Esophagus mucosa (tissue), 1 donor: ENCODE data around the gene SCAPER. TPM values are rescaled to one million over a fixed set of nuclear protein-coding genes. Genes with fewer than 3 reads are reported as not detected.

Experiments used
- ATAC-seq: fragments of 200-7000 bp; cut with Tn5 transposase; one replicate; pipeline ENCODE4 v1.9.1; 2020
- total RNA-seq: library from RNA; stranded (reverse); gene quantifications from one replicate; pipeline ENCODE4 v1.2.4, GENCODE V29; 2023
- donor health status: DM: yes; HTN: yes; CAD: no.

The SCAPER gene, protein sequence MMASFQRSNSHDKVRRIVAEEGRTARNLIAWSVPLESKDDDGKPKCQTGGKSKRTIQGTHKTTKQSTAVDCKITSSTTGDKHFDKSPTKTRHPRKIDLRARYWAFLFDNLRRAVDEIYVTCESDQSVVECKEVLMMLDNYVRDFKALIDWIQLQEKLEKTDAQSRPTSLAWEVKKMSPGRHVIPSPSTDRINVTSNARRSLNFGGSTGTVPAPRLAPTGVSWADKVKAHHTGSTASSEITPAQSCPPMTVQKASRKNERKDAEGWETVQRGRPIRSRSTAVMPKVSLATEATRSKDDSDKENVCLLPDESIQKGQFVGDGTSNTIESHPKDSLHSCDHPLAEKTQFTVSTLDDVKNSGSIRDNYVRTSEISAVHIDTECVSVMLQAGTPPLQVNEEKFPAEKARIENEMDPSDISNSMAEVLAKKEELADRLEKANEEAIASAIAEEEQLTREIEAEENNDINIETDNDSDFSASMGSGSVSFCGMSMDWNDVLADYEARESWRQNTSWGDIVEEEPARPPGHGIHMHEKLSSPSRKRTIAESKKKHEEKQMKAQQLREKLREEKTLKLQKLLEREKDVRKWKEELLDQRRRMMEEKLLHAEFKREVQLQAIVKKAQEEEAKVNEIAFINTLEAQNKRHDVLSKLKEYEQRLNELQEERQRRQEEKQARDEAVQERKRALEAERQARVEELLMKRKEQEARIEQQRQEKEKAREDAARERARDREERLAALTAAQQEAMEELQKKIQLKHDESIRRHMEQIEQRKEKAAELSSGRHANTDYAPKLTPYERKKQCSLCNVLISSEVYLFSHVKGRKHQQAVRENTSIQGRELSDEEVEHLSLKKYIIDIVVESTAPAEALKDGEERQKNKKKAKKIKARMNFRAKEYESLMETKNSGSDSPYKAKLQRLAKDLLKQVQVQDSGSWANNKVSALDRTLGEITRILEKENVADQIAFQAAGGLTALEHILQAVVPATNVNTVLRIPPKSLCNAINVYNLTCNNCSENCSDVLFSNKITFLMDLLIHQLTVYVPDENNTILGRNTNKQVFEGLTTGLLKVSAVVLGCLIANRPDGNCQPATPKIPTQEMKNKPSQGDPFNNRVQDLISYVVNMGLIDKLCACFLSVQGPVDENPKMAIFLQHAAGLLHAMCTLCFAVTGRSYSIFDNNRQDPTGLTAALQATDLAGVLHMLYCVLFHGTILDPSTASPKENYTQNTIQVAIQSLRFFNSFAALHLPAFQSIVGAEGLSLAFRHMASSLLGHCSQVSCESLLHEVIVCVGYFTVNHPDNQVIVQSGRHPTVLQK (N-terminal part only)
- total RNA-seq = 19.5 TPM

DNA sequence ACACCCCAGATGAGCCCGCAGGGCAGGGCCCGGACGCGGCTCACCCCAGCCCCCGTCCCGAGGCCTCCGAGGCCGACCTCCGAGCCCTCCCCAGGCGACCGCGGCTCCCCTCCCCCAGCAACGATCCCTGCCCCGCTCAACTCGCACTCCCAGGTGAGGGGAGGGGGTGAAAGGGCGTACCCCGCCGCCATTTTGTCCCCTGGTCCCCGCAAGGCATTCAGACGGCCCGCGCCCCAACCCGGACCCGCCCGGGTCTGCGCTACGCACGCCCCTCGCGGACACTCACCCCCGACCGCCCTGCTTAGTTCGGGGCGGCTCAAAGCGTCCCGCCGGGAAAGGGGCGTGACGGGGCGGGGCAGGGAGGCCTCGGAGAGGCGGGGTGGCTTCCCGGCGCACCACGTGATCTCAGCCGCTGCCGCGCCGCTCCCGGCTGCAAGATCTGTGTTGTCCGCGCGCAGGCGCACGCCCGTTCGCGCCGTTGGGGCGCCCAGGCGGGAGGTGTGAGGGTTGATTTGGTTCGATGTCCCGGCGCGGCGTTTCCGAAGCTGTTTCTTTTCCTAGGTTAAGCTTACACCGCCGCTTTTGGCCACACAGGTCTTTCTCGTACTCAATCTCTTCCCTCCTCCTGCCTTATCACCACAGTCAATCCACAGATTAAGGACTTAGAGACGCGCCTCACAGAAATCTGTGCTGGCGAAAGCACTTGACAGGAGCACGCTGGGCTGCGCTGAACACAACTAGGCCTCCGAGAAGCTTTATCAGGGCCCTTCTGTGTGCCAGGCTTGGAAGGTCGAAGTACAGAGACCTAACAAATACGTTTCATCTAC, at the start of gene SCAPER:
Gene SCAPER (minus strand): TSS at position 328 of the 827 bp plus-strand sequence. CDS start 21,523 bp downstream, outside the sequence.
- ATAC-seq = peak; percentile 95

DNA sequence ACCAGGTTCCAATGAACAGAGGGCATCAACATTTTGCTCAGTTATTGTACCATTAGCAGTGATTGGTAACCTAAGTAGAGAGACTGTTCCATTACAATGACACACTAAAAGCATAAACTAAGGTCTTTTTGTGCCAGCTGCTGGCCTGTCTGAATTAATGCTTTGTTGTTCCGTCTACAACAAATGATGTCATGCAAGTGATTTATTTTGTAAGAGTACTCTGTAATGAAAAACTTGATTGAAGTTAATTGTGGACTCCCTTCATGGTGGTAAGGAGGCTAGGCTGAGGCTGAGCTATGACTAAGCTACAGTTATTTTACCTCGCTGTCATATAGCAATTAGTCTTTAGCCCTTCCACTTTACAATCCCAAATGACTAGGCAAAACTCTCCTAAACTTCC, 49.6 kb upstream of the SCAPER start:
- ATAC-seq = no peak

DNA sequence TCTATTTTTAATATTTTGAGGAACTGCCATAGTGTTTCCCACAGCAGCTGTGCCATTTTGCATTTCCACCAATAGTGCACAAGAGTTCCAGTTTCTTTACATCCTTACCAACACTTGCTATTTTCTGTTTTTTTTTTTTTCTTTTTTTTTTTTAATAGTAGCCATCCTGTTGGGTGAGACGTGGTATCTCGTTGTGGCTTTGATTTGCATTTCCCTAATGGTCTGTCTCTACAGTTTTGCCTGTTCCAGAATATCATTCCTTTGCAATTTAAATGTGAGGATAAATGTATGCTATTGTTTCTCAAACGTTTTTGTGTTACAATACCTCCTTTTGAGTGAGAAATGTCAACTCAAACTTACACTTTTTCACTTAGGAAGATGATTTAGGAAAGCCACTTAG, 48.8 kb upstream of the SCAPER start:
- no peak for ATAC-seq

DNA sequence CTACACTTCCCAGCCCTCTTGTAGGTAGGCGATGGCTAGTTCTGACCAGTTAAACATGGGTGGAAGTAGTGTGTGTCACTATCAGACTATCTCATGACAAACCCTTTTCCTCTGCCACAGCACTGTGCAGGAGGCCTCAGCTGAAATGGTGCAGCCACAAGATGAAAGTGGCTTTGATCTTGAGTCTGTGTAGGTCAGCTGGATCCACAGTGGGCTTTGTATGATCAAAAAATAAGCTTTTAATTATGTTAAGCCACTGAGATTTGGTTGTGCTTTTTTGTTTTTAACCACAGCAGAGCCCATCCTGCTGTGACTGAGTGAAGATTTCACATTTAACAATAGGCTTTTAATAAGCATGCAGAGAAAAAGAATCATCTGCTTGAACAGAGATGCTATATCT, 46.1 kb upstream of the SCAPER start:
- no peak for ATAC-seq

DNA sequence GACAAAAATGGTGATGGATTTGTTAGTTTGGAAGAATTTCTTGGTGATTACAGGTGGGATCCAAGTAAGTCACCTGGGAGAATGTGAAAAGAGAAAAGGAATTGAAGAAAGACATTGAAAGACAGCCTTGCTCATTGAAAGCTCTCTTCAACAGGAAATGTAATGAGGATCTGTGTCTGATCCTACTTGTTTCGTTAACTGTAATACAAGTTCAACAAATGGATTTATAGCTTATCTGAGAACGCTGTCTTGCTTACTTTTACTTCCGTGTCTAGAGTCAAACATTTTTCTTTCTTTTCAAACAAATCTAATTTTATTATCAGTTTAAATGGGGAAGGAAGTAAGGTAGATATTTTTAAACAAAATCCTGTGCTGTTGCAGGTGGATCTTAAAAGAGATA, 42.3 kb upstream of the SCAPER start:
- no peak for ATAC-seq

DNA sequence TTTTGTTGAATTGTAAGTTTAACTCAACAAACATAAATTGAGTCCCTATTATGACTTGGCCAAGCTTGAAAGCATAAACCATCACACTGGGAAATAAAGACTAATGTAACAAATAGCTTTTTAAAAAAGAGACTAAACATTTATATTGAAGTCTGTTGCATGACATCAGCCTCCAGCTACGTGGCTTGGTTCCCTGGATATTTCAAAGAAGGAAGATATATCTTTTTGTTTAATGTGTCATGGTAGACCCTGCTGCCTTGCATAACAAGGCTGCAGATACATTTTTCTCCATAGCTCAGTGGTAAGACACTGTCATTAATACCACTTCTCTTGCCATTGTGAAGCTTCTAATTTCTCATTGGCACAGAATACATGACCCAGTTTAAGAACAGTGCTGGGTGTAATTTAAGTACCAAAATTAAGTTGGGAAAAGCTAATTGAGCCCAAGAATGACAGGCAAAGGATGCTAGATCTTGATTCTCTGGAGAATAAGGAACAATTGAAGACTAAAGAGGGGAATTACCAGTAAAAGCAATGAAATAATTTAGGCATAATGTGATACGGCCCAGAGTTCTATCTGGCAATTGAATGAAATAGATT, 40.5 kb upstream of the SCAPER start:
- ATAC-seq = no peak

DNA sequence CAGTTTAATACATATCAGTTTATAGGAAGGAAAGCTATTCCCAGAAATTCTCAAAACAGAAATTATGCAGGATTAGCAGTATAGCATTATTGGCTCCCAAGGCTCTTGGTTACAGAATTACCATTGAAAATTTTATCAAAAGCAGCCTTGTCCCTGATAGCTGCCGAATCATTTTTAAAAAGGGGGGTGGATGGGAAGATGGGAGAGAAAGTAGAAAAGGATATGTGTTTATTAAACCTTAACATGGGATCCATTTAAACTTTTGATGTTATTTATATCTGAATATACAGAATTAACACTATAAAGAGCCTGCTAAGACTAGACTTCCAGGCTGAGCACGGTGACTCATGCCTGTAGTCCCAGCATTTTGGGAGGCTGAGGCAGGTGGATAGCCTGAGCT, 37.2 kb upstream of the SCAPER start:
- no peak for ATAC-seq

DNA sequence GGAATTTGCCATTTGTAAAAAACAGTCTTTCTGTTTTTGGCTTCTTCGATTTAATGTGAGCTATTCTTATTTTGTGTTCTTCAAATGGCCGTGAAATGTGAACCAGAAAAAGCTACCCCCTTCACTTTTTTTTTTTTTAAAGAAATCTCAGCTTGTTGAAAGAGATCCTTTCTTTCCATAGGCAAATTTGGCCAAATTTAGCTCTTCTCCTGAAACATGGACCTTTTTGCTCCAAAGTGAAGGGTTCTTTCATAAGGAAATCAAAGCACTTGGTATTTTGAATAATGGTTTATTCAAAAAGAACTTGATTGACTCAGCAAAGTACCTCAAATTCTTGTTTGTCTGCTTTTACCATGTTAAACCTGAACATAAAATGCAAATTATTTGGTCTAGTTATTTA, 36.5 kb upstream of the SCAPER start:
- ATAC-seq = no peak

DNA sequence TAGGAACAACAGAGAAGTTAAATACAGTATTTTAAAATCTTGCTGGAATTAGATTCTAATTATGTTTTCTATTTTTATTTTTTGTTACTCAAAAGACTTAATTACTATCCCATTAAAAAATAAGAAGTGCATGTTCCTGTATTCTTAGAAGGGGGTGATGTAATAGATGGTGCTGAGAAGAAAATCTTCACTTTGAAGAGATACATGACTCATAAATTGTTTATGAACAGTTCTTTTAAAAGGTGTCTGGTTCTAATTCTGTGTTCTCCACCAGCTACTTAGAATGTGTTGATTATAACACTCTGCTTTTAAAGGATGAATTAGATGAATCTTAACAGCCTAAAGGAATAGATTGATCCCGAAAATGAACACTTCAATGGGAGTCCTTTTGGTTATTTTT, 34.6 kb upstream of the SCAPER start:
- no peak for ATAC-seq

DNA sequence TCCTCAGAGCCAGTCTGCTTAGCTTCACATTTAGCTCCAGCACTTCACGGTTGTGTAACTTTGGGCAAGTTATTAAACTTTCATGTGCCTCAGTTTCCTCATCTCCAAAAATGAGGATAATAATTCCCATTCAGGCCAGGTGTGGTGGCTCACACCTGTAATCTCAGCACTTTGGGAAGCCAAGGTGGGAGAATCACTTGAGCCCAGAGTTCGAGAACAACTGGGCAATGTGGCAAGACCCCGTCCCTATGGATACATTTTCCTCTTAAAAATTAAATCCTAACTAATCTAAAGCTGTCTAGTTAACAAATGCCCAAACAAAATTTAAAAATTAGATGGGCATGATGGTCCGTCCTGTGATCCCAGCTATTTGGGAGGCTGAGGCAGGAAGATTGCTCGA, 33.6 kb upstream of the SCAPER start:
- no peak for ATAC-seq

DNA sequence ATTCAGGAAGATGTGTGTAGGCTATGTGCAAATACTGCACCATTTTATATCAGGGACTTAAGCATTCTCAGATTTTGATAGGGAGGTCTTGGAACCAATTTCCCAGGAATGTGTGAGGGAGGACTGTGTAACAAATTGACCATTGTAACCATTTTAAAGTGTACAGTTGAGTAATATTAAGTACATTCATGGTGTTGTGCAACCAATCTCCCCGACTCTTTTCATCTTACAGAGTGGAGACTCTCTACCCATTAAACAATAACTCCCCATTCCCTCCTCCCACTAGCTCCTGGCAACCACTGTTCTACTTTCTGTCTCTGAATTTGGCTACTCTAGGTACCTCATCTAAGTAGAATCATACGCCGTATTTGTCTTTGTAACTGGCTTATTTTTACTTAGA, 31.5 kb upstream of the SCAPER start:
- no peak for ATAC-seq

DNA sequence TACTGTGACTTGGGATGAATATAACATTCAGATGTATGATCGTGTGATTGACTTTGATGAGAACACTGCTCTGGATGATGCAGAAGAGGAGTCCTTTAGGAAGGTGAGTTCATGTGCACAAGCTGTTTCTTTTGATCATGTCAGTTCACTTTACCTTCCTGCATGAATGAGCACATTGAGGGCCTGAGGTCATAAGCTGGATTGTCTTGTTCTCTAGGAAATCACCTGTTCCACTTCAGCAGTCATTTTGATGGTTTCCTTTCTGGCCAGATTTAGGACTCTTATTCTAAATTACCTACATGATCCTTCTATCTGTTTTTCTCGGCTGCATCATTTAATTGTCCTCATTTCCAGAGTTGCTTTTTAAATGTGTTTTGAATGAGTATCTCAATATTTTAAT, 30.5 kb upstream of the SCAPER start:
- ATAC-seq = no peak

DNA sequence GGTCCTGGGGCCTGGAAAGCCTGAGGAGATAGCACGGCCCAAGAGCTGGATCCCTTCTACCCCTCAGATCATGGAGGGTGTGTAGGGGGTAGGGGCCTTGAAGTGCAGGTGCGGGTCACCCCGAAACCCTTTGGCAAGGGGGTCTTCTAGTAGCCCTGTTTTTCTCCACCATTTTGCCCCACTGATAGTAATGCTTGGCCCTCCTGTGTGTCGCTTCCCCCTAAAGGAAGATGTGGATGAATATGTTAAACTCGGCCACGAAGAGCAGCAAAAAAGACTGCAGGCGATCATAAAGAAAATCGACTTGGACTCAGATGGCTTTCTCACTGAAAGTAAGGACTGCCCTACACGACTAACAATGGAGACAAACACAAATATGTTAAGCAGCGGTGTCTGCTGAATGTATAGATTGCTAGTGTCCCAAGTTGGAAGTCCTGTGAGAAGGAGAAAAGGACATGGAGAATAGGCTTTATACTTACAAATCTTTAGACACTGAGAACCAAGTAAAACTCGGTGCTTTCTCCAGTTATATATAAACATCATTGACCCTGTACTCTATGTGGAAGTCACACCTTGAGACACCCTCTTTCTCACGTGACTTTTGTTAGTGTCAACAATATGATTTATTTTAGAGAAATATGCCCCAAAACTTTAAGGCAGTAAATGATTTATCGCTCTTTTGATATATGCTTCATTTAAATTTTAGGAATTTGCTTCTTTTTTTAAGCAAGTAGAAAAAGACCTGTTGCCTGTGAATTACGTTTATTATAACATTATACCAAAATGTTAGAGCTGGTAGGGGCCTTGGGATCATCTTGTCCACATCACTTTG, 27.2 kb upstream of the SCAPER start:
- no peak for ATAC-seq

DNA sequence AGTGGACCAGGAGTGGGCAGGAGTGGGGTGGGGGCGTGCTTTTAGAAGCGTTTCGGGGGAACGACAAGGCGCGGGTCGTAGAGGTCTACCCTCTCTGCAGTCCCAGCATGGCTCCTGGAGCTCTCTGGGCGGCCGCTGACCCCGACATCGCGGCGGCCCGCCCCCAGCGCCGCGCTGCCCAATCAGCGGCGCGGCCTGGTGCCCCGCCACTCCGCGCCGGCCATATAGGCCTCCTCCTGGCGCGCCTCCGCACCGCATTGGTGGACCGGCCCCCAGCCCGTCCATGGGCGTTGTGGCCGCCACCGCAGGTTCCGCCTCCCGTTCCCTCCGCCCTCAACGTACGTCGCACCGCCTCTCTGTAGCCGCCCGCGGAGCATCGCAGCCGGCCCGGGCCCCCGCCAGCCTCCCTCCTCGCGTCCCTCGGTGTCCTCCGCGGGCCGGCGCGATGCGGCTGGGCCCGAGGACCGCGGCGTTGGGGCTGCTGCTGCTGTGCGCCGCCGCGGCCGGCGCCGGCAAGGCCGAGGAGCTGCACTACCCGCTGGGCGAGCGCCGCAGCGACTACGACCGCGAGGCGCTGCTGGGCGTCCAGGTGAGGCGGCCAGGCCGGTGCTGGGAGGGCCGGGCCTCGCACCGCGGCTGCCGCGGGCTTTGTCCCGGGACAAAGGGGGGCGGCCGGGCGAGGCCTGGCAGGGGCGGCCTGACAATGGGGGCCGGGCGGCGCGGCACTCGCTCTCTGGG, 26.4 kb upstream of the SCAPER start, which contains the start of gene RCN2:
Gene RCN2 (plus strand): TSS at position 353 of the 738 bp plus-strand sequence. CDS start 93 bp downstream, at position 446.
- ATAC-seq = peak; percentile 100

DNA sequence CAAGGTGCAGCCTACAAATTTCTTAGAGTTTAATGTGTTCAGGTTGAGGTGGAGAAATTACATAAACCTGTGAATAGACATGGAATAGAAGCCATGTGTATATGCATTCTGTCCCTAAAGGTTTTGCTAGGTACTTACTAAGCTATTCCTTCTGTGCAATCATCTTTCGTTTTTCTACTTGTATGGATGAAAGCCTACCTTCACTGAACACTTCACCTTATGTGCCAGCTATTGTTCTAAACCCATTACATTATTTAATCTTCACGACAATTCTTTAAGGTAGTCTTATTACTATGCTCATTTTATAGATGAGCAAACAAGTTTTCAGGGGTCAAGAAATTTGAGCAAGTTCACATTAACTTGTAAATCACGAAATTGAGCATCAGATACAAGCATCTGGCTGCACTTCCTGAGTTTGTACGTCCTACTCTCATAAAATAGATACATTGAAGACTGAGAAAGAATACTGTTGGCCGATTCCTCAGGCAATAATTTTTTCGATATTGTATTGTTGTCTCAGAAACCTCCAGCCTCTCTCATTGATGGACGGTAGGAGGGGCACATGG, 25.8 kb upstream of the SCAPER start:
- no peak for ATAC-seq

DNA sequence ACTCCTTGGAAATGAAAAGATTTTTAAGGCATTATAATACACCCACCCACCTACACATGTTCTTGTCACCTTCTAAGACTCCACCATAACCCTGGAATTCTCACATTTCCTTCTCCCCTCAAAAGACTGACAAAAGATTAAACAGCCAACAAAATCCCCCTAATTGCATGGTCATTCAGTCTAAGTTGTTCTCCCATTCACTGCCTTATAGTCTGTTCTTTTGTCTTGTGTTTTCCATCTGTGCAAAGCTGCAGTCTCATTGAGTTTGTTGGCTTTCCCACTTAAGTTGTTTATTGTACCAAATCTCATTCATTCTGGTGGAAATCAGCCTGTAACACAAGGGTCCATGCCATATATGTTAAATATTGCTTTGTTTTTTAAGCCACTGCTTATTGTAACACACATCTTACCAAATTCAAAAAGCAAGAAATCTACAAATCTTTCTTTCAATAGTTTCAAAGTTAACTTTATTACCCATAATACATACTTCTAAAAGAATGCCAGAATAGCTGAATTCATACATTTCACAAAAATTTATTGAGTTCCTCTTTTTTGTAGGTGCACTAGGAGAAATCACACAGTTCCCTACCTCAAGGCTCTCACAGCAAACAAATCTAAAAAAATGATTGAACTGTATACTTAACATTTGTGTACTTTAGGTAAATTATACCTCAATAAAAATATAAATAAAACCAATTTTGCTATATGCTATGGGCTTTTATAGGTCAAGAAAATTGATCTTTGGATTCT, 24.0 kb upstream of the SCAPER start:
- ATAC-seq = no peak

DNA sequence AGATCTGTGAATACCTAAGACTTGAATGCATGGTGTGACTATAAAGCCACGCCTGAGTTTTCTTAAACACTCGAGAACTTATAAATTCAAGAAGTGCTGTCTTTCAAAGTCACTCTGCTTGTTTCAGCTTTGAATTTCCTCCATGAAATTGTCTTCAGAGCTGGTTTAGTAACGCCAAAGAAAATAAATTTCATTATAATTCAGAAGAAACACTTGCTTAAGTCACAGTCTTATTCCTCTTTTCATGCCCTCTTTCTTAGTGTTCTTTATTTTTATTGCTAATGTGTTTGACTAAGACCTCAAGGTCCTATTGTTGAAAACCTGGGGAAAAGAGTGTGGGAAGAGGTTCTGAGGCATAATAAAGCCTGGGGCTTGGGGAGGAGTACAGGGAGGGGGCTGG, 23.1 kb upstream of the SCAPER start:
- ATAC-seq = no peak

DNA sequence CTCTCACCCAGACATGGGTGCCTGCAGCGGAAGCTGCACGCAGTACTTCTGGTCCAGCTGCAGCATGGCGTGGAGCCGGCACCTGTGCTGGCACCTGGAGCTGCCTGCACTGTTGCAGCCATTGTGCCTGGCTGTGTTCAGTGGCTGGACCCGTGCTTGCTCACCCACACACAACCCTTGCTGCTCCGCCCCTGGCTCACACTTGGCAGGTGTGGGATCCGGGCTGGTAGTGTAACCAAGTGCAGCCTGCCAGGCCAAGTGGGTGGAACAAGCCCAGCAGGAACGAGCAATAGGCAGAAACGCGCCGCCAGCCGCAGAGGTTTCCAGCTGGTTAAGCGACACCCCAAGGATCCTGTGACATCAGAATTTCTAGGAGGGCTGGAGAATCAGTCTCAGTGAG, 11.2 kb upstream of the SCAPER start:
- ATAC-seq = peak; percentile 35

DNA sequence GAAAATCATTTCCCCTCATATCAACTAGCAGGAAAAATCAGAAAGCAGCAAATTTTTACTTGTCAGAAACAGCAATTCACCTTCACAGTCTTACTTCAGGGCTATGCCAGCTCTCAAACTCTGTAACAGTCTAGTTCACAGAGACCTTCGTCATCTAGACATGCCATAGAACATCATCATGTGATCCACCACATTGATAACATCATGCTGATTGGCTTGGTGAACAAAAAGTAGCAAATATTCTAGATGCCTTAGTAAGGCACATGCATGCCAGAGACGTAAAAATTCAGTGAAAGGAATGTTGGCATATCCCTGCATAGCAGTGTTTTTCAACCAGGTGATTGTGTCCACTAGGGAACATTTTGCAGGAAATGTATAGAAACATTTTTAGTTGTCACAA, 8.6 kb upstream of the SCAPER start:
- no peak for ATAC-seq
